ENCODE results near the gene MORF4L1.
A peak's percentile ranks its signal among the peaks of the same experiment; 100 is the strongest.
"Not testable (repeated sequence)": the region's sequence is repeated elsewhere in the genome, so short reads cannot be mapped to it uniquely, and the experiment has no call there.

MORF4L1 gene

GRCh38 chr15:78900819-78901533 is 28.3 kb downstream of the MORF4L1 start:
- not testable (repeated sequence) for DNase-seq (ENCODE audit: low spot score)

- not testable (repeated sequence) for DNase-seq (ENCODE audit: low spot score)
Measured at GRCh38 chr15:78902281-78903032, 29.8 kb downstream of the MORF4L1 start.

- DNase-seq (ENCODE audit: low spot score) = no peak
Measured at GRCh38 chr15:78904599-78905358, 32.1 kb downstream of the MORF4L1 start.

- DNase-seq (ENCODE audit: low spot score) = no peak
Measured at GRCh38 chr15:78906316-78906620, 33.6 kb downstream of the MORF4L1 start.

GRCh38 chr15:78907577-78907976 is 34.9 kb downstream of the MORF4L1 start:
- DNase-seq (ENCODE audit: low spot score) = peak; percentile 52

- DNase-seq (ENCODE audit: low spot score) = no peak
Measured at GRCh38 chr15:78909160-78909695, 36.5 kb downstream of the MORF4L1 start.

- DNase-seq (ENCODE audit: low spot score) = peak; percentile 49
Measured at GRCh38 chr15:78909791-78910228, 37.1 kb downstream of the MORF4L1 start.

GRCh38 chr15:78910271-78910670 is 37.6 kb downstream of the MORF4L1 start:
- DNase-seq (ENCODE audit: low spot score) = no peak

- DNase-seq (ENCODE audit: low spot score) = no peak
Measured at GRCh38 chr15:78912316-78912715, 39.6 kb downstream of the MORF4L1 start.

GRCh38 chr15:78913012-78913411 is 40.3 kb downstream of the MORF4L1 start:
- DNase-seq (ENCODE audit: low spot score) = no peak

- DNase-seq (ENCODE audit: low spot score) = no peak
Measured at GRCh38 chr15:78914027-78914764, 41.5 kb downstream of the MORF4L1 start.

GRCh38 chr15:78915341-78916087 is 42.8 kb downstream of the MORF4L1 start:
- no peak for DNase-seq (ENCODE audit: low spot score)

GRCh38 chr15:78916088-78916487 is 43.4 kb downstream of the MORF4L1 start:
- no peak for DNase-seq (ENCODE audit: low spot score)

GRCh38 chr15:78917888-78918287 is 45.2 kb downstream of the MORF4L1 start:
- no peak for DNase-seq (ENCODE audit: low spot score)

- no peak for DNase-seq (ENCODE audit: low spot score)
Measured at GRCh38 chr15:78921517-78921916, 48.8 kb downstream of the MORF4L1 start.

GRCh38 chr15:78921940-78922339 is 49.2 kb downstream of the MORF4L1 start:
- DNase-seq (ENCODE audit: low spot score) = no peak

- DNase-seq (ENCODE audit: low spot score) = no peak
Measured at GRCh38 chr15:78922527-78922926, 49.8 kb downstream of the MORF4L1 start.

GRCh38 chr15:78923015-78923414 is 50.3 kb downstream of the MORF4L1 start:
- DNase-seq (ENCODE audit: low spot score) = no peak

- DNase-seq (ENCODE audit: low spot score) = no peak
Measured at GRCh38 chr15:78923480-78924360, 51.0 kb downstream of the MORF4L1 start.

Data from SK-N-DZ (cell line).